IMR-90 (cell line): Measurements from ENCODE around the gene PRKAG1. TPM values are rescaled to one million over a fixed set of nuclear protein-coding genes. Genes with fewer than 3 reads are reported as not detected.

Source experiments
- ATAC-seq: fragments of 200-7000 bp; cut with Tn5 transposase; 2 replicates; pipeline ENCODE4 v1.9.1; 2020; ENCODE audit warnings: low read depth, mild to moderate bottlenecking, moderate library complexity
- BruUV-seq: library from RNA; stranded (reverse); fragments of 400-500 nt; replicated peaks from 2 replicates; lab custom pipeline; 2021; lab: Mats Ljungman, UMichigan
- CTCF ChIA-PET: fragments of 300-600 bp; formaldehyde crosslinking; extraction: SDS; loops from one replicate; lab custom pipeline; 2021; ENCODE audit warnings: antibody characterized with exemption; lab: Yijun Ruan, JAX
- POLR2A ChIA-PET: fragments of 300-600 bp; sonication (Branson Sonifier 250); formaldehyde crosslinking; loops from one replicate; lab custom pipeline; 2022; ENCODE audit warnings: antibody characterized with exemption; ENCODE audit not compliant: unreplicated experiment; lab: Charles Lee
- DNase-seq: peaks from one replicate; pipeline ENCODE4 v3.0.0; 2013
- H2AFZ ChIP-seq: replicated peaks from 2 replicates; pipeline ENCODE3; 2013; ENCODE audit warnings: low read length, mild to moderate bottlenecking; ENCODE audit not compliant: poor library complexity
- H2AK5ac ChIP-seq: 2 replicates; pipeline ENCODE4 v1.6.1; 2013; ENCODE audit warnings: low read depth, low read length, inconsistent platforms
- H2AK9ac ChIP-seq: replicated peaks from 2 replicates; pipeline ENCODE3; 2013; ENCODE audit warnings: mild to moderate bottlenecking, low read depth, low read length, moderate library complexity; ENCODE audit not compliant: poor library complexity
- H2BK120ac ChIP-seq: 2 replicates; pipeline ENCODE4 v1.6.1; 2013; ENCODE audit warnings: low read depth, low read length, inconsistent platforms
- H2BK15ac ChIP-seq: 3 replicates; pipeline ENCODE4 v1.6.1; 2013; ENCODE audit warnings: low read depth, low read length, inconsistent platforms
- H2BK20ac ChIP-seq: 2 replicates; pipeline ENCODE4 v1.6.1; 2013; ENCODE audit warnings: low read depth, mild to moderate bottlenecking, inconsistent platforms, low read length, moderate library complexity
- H2BK5ac ChIP-seq: 2 replicates; pipeline ENCODE4 v1.6.1; 2013; ENCODE audit warnings: mild to moderate bottlenecking, low read depth, low read length, inconsistent platforms; ENCODE audit not compliant: poor library complexity, severe bottlenecking
- H3K14ac ChIP-seq: replicated peaks from 2 replicates; pipeline ENCODE4 v1.6.1; 2013; ENCODE audit warnings: low read depth, low read length, inconsistent platforms
- H3K18ac ChIP-seq: 2 replicates; pipeline ENCODE4 v1.6.1; 2013; ENCODE audit warnings: low read depth, low read length, control low read depth
- H3K23ac ChIP-seq: 2 replicates; pipeline ENCODE4 v1.6.1; 2013; ENCODE audit warnings: low read depth, low read length, inconsistent platforms
- H3K27ac ChIP-seq: 2 replicates; pipeline ENCODE4 v1.5.1; 2013; ENCODE audit warnings: mild to moderate bottlenecking, control low read depth, low read length; ENCODE audit not compliant: insufficient read depth
- H3K27me3 ChIP-seq: 2 replicates; pipeline ENCODE4 v1.6.1; 2013; ENCODE audit warnings: low read length; ENCODE audit not compliant: control insufficient read depth, insufficient read depth
- H3K36me3 ChIP-seq: 2 replicates; pipeline ENCODE4 v1.6.1; 2013; ENCODE audit warnings: low read length, mixed read lengths; ENCODE audit not compliant: control insufficient read depth, insufficient read depth
- H3K4ac ChIP-seq: 2 replicates; pipeline ENCODE4 v1.6.1; 2013; ENCODE audit warnings: low read depth, low read length, inconsistent platforms
- H3K4me1 ChIP-seq: 2 replicates; pipeline ENCODE4 v1.6.1; 2013; ENCODE audit warnings: low read length, mixed read lengths; ENCODE audit not compliant: control insufficient read depth, insufficient read depth
- H3K4me2 ChIP-seq: 2 replicates; pipeline ENCODE4 v1.6.1; 2013; ENCODE audit warnings: low read depth, mild to moderate bottlenecking, control low read depth, low read length, moderate library complexity
- H3K4me3 ChIP-seq: 2 replicates; pipeline ENCODE4 v1.5.1; 2013; ENCODE audit warnings: low read depth, mild to moderate bottlenecking, control low read depth, low read length, moderate library complexity; ENCODE audit not compliant: insufficient read depth
- H3K56ac ChIP-seq: 2 replicates; pipeline ENCODE4 v1.6.1; 2013; ENCODE audit warnings: low read length, inconsistent platforms; ENCODE audit not compliant: insufficient read depth; ENCODE audit errors: extremely low read depth
- H3K79me1 ChIP-seq, 2 experiments: 2 replicates each; pipeline ENCODE4 v1.6.1; 2013; ENCODE audit warnings: low read length in 2 of 2, inconsistent platforms in 1 of 2, low read depth in 1 of 2
- H3K9ac ChIP-seq: 2 replicates; pipeline ENCODE4 v1.6.1; 2013; ENCODE audit warnings: low read depth, low read length, control low read depth
- H3K9me1 ChIP-seq: 2 replicates; pipeline ENCODE4 v1.6.1; 2013; ENCODE audit warnings: low read length, inconsistent platforms; ENCODE audit not compliant: insufficient read depth
- H3K9me3 ChIP-seq: 2 replicates; pipeline ENCODE4 v1.6.1; 2013; ENCODE audit warnings: low read length; ENCODE audit not compliant: control insufficient read depth, insufficient read depth
- H4K20me1 ChIP-seq: 2 replicates; pipeline ENCODE4 v1.6.1; 2013; ENCODE audit warnings: low read length, inconsistent platforms; ENCODE audit not compliant: insufficient read depth
- H4K5ac ChIP-seq: 2 replicates; pipeline ENCODE4 v1.6.1; 2013; ENCODE audit warnings: mild to moderate bottlenecking, low read depth, low read length, control low read depth
- H4K8ac ChIP-seq, 2 experiments: 2 replicates each; pipeline ENCODE4 v1.6.1; 2013; ENCODE audit warnings: low read depth in 2 of 2, low read length in 2 of 2, control low read depth in 1 of 2, inconsistent platforms in 1 of 2
- H4K91ac ChIP-seq: 2 replicates; pipeline ENCODE4 v1.6.1; 2013; ENCODE audit warnings: low read depth, low read length, inconsistent platforms; ENCODE audit not compliant: insufficient read depth
- BHLHE40 ChIP-seq: fragments of 150-350 bp; IDR thresholded peaks from 2 replicates; pipeline ENCODE4 v1.6.1; 2016; ENCODE audit warnings: mild to moderate bottlenecking, low read depth, low read length
- CEBPB ChIP-seq: IDR thresholded peaks from 2 replicates; pipeline ENCODE4 v1.6.1; 2012; ENCODE audit warnings: low read depth, low read length, improper control_type of control experiment
- MAFK ChIP-seq: IDR thresholded peaks from 2 replicates; pipeline ENCODE4 v1.6.1; 2012; ENCODE audit warnings: low read depth, low read length, improper control_type of control experiment
- RAD21 ChIP-seq: IDR thresholded peaks from 2 replicates; pipeline ENCODE4 v1.6.1; 2012; ENCODE audit warnings: low read length, improper control_type of control experiment
- SMC3 ChIP-seq: fragments of 150-350 bp; IDR thresholded peaks from 2 replicates; pipeline ENCODE4 v1.6.1; 2016; ENCODE audit warnings: low read depth, mild to moderate bottlenecking, antibody characterized with exemption, low read length, moderate library complexity
- WGBS, 2 experiments: methylation state at CpG; one replicate each; pipeline versions ENCODE4 v1.1.5 to v1.1.7; 2013; ENCODE audit warnings: missing lambda C conversion rate in 2 of 2; ENCODE audit not compliant: insufficient read length in 1 of 2; ENCODE audit errors: extremely low coverage in 2 of 2; 5-methylcytosine and 5-hydroxymethylcytosine counted together
- dilution Hi-C: fragments of 300-500 bp; cut with HindIII; formaldehyde crosslinking; loops from one replicate; pipeline ENCODE4 v1.14.3; 2018; ENCODE audit warnings: low sequenced_read_pairs; ENCODE audit not compliant: unreplicated experiment
- in situ Hi-C: fragments of 300-500 bp; cut with MboI; formaldehyde crosslinking; loops from 3 replicates; pipeline ENCODE4 v1.14.3; 2019; ENCODE audit warnings: low sequenced_read_pairs, inconsistent platforms, mixed read lengths
- intact Hi-C: fragments of 100-400 bp; cut with micrococcal nuclease; formaldehyde crosslinking; loops from 2 replicates; pipeline ENCODE4 v1.10.0; 2022
- polyA plus RNA-seq, 3 experiments: library from polyadenylated mRNA; depleted of rRNA; stranded (reverse); fragments of >200 nt; gene quantifications; 2 replicates each; pipeline ENCODE4 v1.2.3, GENCODE V29; 2012; ENCODE audit warnings: low replicate concordance in 1 of 3
- total RNA-seq: library from RNA; depleted of rRNA; stranded (reverse); fragments of >200 nt; gene quantifications from 2 replicates; pipeline ENCODE4 v1.2.3, GENCODE V29; 2012

Gene PRKAG1
- total and polyA plus RNA-seq, 2 of the 4 experiments (the other 2 are of a cell fraction) = 81.1 to 106 TPM

DNA sequence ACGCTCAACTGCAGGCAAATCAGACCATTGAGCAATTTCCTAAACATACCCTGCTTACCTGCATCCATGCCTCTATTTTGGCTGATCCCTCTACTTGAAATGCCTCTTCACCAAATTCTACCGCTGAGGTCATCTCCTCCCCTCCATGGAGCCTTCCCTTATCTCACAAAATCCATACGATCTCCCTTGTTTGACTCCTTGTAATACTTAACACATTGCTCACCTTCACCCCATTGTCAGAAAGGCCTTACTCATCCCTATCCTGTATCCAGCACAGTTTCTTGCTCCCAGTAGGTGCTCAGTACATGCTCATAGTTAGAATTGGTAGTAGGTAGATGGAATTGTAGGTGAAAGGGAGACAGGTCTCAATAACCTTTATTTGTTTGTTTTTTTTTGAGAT is 24.8 kb downstream of the PRKAG1 start:
- TF ChIP-seq MAFK = no peak
- no peak for TF ChIP-seq SMC3
- no peak for TF ChIP-seq CEBPB
- TF ChIP-seq RAD21 = no peak
- no peak for TF ChIP-seq BHLHE40
- Histone ChIP-seq H3K27ac (no peak overlapping the region), H4K20me1 (no peaks in the 10 kb centered on the region), H3K56ac (no peak overlapping the region), H2AFZ (no peak overlapping the region), H3K9ac (no peak overlapping the region), H3K9me1 (no peaks in the 10 kb centered on the region), H3K4me2 (no peak overlapping the region), H2AK9ac (no peak overlapping the region), H4K8ac (no peak overlapping the region), H2BK120ac (no peak overlapping the region), H3K14ac (no peak overlapping the region), H3K23ac (no peak overlapping the region), H3K4ac (no peak overlapping the region), H3K9me3 (no peaks in the 10 kb centered on the region), H3K18ac (no peak overlapping the region), H4K91ac (no peak overlapping the region), H2BK5ac (no peak overlapping the region), H2AK5ac (no peak overlapping the region; the same call in 1 of the 2 replicates), H3K4me3 (no peak overlapping the region), H4K5ac (no peak overlapping the region), H3K27me3 (peaks cover 55% of the 10 kb centered on the region), H3K79me1 (no peaks in the 10 kb centered on the region), H2BK15ac (no peak overlapping the region), H3K4me1 (peaks cover 2% of the 10 kb centered on the region; the same call in 1 of the 2 replicates), H2BK20ac (no peak overlapping the region), H3K36me3 (no peaks in the 10 kb centered on the region)
- in situ Hi-C loops = no loop called here
- intact Hi-C loops = no loop called here
- ChIA-PET CTCF (no interaction called here), POLR2A (no interaction called here)
- BruUV-seq = no TSS peak
- 70% methylated on average over 2 of the region's 3 CpGs; no CpG with 5 or more reads in 1 of the 2 experiments for WGBS, 2 experiments
- ATAC-seq (no peak), DNase-seq (no peak)
- dilution Hi-C loops = no loop called here
